GM18498 (cell line): Measurements from ENCODE around the gene RASGRF2.
"Not testable (repeated sequence)": the region's sequence is repeated elsewhere in the genome, so short reads cannot be mapped to it uniquely, and the experiment has no call there.

Experiments
- ATAC-seq: cut with Tn5 transposase; IDR thresholded peaks from one replicate; pipeline ENCODE4 v1.9.1; 2021; ENCODE audit warnings: mild to moderate bottlenecking, moderate library complexity; ENCODE audit not compliant: unreplicated experiment

Gene RASGRF2

DNA sequence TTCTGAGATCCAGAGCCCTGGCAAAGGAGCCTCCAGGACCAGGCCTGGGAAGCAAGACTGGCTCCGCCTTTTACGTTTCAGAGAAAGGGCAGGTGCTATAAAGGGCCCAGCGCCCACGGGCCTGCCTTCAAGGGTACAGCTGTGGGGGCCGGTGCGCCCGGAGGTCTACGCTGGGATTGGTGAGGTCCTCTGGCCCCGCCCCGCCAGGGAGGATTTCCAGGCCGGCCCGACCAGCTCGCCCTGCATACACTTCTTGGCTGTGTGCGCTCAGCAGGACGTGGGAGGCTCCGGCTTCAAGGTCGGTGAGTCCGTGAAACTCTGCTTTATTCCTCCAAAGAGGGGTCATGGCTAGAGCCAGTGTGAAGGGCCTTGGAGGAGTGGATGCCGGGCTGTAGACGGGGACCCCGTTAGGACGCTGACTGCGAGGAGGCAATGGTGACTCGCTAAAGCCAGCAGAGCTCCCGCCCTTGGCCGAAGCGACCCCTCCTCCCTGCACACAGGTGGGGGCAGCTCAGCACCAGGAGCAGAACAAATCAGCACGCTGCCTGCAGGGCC lies 273.0 kb downstream of the RASGRF2 start, which contains the start of gene CKMT2:
CKMT2 (plus strand) TSS at position 243 of the 555 bp plus-strand sequence. CDS start 17,811 bp downstream, outside the sequence.
- no peak for ATAC-seq

DNA sequence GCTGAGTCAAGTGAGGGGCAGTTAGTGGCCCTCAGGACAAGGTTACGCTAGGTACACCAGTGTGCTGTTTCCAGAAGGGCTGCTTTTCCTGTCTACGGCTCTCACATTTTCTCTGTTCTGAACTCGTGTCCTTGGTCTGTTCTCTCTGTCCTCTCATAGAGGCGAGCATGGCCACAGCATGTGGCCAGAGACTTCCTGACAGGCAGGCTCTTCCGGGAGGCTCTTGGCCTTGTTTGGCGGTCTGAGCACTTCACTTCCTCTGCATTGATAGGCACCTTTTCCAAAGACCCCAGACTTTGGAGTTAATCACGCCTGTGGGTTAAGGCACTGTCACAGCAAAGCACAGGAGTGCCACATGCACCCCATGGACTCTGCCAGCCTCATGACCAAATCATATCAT lies 274.1 kb downstream of the RASGRF2 start:
- no peak for ATAC-seq

- ATAC-seq = no peak
Observed at GRCh38 chr5:81234801-81235200, 274.6 kb downstream of the RASGRF2 start.

DNA sequence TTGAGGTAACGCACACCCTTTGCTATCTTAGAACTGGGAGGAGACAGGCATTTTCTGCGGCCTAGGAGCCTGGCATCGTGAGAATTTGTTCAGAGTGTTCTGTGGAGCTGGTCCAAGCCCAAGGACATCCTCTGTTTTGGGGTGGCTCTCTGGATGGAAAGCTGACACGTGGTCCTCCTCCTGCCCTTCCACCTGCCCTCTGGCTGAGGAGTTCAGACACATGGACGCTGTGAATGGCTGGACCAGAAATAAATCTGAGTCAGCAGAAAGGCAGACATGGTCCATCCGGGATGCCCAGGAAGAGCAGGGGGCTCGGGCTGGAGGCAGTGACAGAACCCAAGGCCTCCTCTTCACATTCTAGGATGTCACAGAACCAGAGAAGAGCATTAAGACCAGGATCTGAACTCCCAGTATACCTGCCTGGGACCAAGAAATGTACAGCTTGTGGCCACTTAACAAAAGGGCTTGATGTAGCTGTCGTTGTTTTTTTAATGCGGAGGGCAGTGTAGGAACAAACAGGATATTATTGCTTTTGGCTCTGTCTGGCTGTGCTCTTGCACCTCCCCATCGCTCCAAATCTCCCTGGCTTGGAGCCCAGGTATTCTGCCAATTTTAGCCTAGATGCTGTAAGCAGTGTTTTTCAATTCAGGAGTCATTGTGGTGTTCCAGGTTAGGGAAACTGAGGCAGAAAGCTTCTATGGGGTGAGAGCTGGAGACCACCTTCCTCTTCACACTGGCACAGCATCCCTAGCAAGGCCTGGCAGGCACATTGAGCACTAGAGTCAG lies 275.3 kb downstream of the RASGRF2 start:
- no peak for ATAC-seq

DNA sequence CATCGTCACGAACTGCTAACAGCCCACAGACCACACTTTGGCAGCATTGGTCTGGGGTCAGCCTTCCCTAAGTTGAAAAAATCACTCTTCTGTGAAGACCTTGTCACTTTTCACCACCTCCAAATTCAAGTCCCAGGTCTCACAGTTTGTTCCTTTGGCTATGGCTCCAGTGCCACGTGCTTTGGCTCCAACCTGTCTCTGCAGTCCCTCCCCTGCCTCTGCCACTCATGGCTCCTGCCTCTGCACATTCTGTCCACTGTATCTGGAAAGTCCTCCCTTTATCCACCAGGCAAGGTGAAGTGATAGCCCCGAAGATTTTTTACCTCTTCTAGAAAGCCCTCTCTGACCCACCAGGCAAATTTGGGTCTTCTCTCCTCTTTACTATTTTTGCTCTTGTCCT lies 278.3 kb downstream of the RASGRF2 start:
- no peak for ATAC-seq

- no peak for ATAC-seq
Observed at GRCh38 chr5:81239613-81240012, 279.4 kb downstream of the RASGRF2 start.

DNA sequence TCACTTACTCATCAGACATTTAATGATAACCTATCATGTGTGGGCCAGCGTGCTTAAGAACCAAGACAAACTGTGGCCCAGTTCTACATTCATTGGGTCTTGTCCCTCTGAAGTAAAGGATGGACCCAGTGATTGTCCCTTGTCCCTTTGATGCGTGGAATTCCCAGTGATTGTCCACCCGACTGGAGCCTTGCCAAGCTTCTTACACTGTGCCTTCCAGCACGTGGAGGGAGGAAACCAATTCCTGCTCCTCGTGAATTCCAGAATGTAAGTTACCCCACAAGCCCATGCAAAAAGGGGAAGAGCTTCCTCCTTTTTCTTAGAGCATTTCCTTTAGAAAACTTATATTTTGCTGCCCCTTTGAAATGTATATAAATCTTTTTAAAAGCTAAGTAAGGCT lies 280.8 kb downstream of the RASGRF2 start:
- ATAC-seq = no peak

- no peak for ATAC-seq
Observed at GRCh38 chr5:81241961-81242648, 281.9 kb downstream of the RASGRF2 start.

DNA sequence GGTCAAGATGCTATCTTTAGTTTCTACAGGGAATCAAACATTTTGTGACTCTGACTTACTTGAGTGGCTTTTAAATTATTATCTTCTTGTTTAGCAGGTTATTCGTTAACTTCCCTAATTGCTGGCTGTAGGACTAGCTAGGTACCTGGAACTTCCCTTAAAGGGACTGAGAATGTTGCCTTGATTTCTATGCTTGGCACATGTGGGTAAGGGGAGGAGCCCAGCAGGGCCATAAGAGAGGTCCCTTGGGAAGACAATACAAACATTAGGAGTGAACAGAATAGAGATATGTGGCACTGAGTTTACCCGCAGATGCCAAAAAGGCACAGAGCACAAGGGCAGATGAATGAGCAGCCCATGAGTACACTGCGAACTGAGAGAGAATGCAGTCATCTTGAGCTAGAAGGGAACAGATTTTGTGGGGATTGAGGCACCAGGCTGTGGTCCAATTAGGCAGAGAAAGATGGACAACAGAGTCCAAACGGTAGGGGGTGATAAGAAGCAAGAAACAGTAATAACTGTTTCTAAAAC lies 282.8 kb downstream of the RASGRF2 start:
- no peak for ATAC-seq

- ATAC-seq = no peak
Observed at GRCh38 chr5:81244451-81244850, 284.3 kb downstream of the RASGRF2 start.

GRCh38 chr5:81245871-81246235 lies 285.7 kb downstream of the RASGRF2 start:
- ATAC-seq = no peak

- ATAC-seq = no peak
Observed at GRCh38 chr5:81246697-81247096, 286.5 kb downstream of the RASGRF2 start.

- ATAC-seq = no peak
Observed at GRCh38 chr5:81247441-81247972, 287.3 kb downstream of the RASGRF2 start.

DNA sequence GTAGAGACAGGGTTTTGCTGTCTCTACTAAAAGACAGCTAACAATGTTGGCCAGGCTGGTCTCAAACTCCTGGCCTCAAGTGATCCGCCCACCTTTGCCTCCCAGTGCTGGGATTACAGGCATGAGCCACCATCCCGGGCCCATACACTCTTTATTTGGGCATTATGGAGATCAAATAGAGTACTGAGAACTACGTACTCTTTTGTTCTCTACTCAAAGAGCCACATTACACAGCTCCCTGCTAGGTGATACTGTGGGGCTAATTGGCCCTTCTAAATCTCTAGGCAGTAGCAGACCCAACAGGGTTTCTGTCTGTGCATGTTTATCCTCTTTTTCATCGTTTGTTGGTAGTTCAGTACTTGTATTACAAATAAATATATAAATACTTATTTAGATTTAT lies 289.1 kb downstream of the RASGRF2 start:
- no peak for ATAC-seq

DNA sequence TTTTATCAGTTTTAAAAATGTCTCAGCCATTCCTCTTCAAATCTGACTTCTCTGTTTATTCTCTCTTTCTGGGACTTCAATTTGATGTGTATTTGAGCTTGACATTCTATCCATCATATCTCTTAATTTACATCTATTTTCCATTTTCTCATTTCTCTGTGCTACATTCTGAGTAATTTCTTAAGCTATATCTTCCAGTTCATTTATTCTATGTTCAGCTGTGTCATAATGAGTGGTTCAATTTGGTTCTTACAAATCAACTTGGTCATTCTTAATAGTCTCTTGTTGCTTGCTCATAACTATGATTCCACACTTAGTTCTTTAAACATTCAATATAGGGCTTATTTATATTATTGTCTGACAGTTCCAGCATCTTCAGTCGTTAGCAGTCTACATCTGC lies 289.8 kb downstream of the RASGRF2 start:
- ATAC-seq = no peak

GRCh38 chr5:81251922-81252321 lies 291.8 kb downstream of the RASGRF2 start:
- no peak for ATAC-seq

DNA sequence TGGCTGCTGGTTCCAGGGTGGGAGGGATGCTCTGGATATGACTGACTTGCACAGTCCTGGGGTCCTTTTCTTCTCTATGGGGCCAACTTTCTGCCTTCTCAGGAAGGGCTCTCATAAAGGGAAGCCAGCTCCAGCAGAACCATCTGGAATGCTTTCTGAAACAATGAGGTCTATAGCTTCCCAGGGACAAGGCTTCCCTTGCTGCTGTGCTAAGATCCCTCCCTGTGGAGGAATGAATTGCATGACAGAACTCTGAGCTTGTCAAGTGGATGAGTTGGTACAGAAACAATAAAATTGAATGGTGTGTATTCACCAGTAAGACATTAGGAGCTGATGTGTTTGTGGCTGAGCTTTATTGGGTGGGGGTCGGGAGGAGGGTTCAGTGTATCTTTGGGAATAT lies 292.7 kb downstream of the RASGRF2 start:
- ATAC-seq = no peak

GRCh38 chr5:81253875-81254274 lies 293.7 kb downstream of the RASGRF2 start:
- no peak for ATAC-seq

- ATAC-seq = no peak
Observed at GRCh38 chr5:81254886-81255559, 294.9 kb downstream of the RASGRF2 start.

GRCh38 chr5:81256766-81257165 lies 296.6 kb downstream of the RASGRF2 start:
- ATAC-seq = no peak

GRCh38 chr5:81262796-81263195 lies 302.6 kb downstream of the RASGRF2 start:
- not testable (repeated sequence) for ATAC-seq
